Pons (tissue), 1 donor: Measurements from ENCODE around the gene NFIX.
A peak's percentile ranks its signal among the peaks of the same experiment; 100 is the strongest.

Experiments used
- DNase-seq: peaks from one replicate; pipeline ENCODE4 v3.0.0-alpha.2; 2016; ENCODE audit warnings: low spot score

Gene NFIX

DNA sequence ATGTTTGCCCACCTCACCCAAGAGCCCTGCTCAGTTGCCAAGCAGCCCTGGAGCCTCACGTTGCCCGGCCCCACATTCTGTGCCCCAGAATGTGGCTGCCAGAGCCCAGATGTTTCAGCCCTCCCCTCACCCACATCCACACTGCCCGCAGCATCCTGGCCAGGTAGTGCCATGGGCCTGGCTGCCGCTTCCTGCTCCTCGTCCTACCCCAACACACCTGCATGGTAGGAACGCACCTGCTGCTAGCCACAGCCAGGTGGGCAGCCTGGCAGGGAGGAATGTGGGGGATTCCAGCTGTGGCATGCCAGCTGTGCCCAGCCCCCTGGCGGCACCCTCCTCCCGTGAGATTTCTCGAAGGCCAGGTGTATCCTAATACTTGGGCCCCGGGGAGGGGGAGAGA, 7.5 kb upstream of the NFIX start:
- DNase-seq, result no peak

DNA sequence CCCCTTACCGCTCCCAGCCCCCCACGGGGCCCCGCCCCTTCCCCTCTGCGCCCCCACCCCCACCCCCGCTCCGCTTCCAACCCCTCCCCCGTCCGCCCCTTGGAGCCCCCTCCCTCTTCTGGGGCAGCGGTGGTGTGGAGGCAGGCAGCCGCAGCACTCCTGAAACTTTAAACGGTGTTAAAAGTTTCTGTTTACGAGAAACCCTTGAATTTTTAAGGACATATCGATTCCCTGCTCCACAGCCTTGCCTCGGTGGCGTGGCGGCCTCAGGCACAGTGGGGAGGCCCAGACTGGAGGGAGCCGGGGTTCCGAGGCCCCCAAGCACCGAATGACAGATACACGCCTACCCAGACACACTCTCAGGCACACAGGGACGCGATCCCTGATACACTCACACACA, 4.8 kb upstream of the NFIX start:
- no peak for DNase-seq

DNA sequence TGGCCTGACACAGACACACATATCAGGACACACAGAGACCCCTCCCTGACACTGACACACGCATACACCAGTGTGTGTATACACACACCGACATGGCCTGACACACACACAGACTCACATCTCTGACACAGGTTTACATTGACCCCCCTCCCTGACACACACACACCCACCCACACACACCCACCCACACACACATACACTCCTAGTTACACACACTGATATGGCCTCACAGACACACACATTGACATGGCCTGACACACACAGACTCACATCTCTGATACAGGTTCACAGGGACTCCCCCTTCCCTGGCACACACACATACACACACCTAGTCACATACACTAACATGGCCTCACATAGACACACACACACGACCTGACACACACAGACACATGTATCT, 4.4 kb upstream of the NFIX start:
- DNase-seq, result no peak

DNA sequence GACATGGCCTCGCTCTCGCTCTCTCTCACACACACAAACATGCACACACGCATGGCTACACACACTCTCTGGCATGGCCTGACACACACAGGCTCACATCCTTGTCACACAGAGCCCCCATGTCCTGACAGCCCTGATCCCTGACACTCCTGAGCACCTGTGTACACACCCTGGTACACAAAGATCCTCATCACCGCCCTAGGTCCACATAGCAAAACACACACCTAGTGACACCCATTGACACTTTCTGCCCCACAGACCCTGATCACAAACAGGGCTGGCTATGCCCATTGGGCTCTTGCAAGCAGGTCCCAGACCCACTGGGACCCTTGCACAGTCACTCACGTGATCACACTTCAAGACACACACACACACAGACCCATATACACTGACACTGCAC, 4.0 kb upstream of the NFIX start:
- no peak for DNase-seq

DNA sequence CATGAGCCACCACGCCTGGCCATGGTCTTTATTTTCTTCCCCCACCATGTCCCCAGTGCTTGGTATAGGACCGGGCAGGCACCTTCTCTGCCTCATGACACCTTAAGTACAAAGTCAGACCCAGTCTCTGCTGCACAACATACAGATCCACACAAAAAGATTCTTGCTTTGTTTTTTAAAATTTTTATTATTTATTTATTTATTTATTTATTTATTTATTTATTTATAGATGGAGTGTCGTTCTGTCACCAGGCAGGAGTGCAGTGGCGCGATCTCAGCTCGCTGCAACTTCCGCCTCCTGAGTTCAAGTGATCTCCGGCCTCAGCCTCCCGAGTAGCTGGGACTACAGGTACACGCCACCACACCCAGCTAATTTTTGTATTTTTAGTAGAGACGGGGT, 2.5 kb upstream of the NFIX start:
- DNase-seq, result no peak

DNA sequence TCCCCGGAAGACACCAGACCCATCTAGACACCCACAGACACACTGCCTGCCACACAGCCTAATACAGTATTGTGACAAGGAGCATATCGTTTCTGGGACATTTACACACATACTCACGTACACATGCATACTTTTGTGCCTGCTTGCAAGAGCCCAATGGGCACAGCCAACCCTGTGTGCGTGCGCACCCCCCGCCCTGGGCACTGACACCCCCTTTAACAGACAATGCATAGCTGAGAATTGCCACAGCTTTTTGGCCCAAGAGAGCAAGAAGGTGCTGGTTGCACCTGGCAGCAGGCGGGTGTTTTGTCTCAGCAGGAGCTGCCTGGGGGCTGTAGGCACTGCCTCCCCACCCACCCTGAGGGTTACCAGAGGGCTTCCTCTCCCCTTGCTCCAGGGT, 1.7 kb upstream of the NFIX start:
- DNase-seq, result no peak

DNA sequence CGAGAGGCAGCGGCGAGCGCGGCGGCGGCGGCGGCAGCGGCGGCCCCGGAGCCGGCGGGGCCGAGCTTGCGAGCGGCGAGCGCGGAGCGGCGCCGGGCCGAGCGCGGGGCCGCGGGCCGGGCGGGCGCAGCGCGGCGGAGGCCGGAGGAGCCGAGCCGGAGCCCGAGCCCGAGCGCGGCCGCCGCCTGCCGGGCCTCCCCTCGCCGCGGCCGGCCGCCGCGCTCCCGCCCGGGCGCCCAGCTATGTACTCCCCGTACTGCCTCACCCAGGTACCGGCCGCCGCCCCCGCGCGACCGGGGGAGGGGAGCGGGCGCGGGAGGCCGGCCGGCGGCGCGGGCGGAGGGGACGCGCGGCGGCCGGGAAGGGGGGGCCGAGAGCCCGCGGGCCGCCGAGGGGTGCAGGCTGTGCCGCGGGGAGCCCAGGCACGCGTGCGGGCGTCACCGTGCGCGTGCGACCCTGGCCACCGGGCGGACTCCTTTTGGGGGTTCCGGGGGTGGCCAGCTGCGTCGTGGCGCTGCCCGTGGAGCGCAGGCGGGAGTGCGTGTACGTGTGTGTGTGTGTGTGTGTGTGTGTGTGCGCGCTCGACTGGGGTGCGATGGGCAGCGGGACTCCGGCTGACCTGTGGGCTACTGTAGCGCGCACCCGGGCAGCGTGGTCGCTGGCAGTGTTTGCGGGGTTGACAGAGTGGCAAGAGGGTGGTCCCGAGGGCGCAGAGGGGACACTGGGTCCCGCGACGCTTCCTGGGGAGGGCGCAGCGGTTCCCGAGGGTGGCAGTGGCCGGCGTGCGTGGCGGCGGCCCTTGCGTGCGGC, 526 bp downstream of the NFIX start:
- DNase-seq, result no peak

DNA sequence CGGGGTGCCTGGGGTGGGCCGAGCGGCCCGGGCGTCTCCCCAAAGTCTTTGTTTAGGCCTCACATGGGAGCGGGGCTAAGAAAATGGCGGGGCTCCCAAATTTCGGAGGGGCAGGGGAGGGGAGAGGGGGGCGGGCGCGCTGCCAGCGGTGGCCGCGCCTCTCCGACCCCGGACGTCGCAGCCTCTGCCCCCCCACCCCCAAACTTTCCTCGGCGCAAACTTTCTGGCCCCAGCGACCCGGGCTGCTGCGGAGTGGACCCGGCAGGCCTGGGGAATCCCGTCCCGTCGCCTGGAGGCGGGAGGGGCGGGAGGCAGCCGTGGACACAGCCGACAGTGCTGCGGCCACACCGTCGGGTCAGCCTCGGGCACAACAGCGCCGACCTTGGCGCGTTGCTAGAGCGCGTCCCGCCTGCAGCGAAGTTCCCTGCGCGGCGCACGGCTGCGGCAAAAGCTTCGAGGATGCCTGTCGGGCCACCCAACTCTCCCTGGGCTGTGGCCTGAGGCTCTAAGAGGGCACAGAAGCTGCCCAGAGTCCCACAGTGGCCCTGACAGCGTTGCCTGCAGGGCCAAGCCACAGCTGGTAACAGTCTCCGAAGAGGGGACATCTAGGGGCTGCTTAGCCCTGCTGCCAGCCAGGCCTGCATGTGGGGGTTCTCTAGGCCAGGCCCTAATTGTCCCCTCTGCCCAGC, 1.3 kb downstream of the NFIX start:
- DNase-seq, result no peak

DNA sequence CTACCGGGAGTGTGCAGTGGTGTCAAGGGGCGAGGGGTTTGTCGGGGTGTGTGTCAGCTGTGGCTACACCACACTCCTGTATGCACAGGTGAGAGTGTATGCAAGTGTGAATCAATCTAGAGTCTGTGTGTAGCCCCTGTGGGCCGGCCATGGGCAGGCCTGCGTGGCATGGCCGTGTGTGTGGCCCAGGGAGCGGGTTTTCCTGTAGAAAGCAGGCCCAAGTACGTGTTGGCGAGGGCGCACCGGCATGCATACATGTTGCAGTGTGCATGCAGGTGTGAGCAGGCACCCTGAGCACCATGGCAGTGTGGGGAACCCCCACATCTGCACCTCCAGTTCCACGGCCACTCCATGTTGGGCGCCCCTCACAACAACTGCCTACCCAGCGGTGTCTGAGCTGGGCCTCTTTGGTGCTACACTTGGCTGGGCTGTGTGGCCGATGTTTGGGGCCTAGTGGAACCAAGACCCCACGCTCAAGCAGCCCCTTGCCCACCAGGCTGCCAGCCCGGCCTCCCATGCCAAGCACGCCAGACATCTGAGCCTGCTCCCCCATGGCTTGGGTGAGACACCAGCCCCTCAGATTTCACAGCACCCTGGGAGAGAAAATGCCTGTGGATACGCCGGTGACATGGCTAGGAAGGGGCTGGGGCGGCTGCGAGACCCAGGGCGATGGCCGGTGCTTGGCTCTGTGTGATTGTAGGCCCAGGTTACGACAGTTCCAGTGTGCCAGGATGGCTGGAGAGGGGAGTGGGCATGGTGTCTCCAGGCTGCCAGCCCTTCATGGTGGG, 2.1 kb downstream of the NFIX start:
- no peak for DNase-seq

DNA sequence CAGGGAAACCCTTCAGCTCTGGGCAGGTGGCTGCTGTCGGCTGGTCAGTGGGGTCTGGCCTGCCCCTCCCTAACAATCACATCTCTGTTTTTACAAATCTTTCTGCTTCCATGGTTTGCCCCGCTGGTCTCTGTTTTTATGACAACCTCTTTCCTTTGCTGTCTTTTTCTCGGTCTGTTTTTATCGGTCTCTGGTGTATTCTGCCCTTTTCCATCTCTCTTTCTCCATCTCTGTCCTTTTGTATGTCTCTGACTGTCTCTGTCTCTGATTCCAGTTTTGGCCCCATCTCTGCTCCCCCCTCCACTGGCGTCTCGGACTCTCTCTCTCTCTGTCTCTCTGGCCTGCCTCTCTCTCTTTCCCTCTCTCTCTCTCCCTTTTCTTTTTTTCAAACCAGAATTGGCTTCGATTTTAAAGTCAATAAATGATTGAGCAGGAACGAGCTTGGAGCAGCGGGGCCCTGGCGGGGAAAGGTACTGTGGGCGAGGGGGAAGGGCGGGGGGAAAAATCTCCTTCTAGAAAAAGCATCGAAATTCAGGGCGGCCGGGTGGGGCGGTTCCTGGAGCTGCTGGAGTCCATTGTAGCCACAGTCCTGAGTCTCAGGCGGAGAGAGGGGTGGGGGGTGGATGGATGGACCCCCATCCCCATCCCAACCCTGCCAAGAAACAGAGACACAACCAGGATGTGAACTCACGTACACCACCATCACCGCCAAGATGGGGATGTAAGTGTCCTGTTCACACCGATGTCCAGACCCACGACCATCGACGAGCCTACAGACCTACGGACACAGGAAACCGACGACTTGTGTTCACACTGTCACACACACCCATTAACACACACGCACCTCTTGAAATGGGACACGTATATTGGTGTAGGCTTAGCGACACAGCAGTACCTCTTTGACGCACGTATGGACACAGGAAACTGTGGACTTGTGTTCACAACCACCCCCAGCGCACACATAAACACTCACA, 3.0 kb downstream of the NFIX start:
- DNase-seq, result no peak

DNA sequence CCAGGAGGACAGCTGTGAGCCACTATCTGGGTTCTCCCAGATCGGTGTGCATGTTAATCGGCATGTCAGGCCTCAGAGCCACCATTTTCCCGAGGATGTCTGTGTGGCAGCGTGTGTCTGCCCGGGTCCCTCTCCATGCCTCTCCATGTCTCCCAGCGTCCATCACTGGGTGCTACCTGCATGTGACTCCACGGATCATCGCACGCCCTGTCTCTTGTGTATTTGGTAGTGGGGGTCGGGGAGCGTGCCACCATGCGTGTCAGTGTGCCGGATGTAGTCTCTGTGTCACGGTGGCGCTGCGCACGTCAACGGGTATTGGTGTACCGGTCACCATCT, 5.9 kb downstream of the NFIX start:
- DNase-seq, result no peak

DNA sequence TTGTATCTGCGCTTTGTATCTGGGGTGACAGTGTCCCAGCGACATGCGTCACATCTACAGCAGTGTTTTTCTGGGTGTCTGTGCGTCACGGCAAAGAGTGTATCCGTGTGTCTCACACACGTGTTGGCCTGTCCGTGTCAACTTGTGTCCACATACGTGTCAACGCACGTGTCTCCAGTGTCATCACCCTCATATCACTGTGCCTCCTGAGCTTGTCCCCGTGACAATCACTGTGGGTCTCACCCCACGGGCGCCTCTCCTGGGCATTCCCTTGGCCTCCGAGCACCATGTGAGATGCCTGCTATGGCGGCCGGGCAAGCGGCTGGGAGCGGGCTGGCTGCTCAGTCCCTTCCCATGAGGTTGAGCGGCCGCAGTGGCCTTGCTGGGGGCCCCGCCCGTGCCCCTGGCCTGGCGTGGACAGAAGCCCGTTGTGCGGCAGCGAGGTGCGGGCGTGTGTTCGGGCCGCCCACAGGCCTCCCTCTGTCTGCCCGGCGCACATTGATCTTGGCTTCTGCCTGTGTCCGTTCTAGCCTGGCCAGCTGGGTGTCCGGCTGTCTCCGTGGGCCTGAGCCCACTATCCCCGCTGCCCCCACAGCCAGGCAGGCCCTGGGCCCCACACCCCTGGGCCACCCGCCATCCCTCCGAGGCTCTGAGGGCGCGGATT, 6.4 kb downstream of the NFIX start:
- DNase-seq, result peak; percentile 75

DNA sequence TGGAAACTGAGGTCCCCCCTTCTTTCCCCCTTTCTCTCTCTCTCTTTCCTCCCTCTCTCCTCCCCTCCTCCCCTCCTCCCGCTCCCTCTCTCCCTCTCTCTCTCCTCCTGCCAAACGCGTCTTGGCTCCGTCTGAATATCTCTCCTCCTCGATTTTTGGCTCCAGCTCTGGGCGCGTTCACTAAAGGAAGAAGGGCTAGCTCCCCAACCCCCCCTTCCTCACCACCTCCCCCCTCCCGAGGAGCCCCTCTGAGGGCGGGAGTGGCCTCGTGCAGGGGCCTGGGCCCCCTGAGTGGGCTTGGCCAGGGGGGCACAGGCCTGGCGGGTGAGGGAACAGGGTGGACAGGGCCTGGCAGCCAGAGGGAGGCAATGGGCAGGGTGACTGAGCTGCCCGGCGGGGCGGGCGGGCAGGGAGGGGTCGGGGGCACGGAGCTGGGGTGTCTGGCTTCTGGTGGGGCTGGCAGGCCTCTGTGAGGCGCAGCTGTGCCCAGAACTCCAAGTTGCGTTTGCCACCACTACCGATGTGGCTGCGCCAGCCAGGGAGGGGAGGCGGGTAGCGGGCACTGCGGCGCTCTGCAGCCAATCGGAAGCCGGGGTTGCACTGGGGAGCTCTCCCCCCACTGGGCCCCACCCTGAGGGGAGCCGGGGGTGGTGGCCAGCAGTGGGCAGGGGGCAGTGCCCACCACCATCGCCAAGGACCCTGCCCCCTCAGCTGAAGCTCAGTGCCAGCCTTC, 7.1 kb downstream of the NFIX start:
- peak; percentile 94 for DNase-seq

DNA sequence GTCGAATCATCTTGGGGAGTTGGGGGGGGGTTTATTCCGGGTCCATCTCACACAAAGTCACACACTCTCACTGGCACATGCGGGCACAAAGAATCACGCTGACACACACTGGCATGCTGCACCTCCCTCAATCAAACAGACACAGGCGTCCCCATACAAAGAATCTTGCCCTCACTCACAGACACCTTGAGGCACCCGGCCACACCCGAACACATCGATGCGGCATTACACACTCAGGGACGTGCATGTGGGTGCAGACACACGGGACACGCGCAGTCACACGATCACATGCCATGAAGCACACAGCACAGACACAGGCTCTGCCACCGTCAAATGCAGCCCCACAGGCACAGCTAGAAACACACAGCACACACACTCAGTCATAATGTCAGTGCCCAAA, 7.8 kb downstream of the NFIX start:
- no peak for DNase-seq

DNA sequence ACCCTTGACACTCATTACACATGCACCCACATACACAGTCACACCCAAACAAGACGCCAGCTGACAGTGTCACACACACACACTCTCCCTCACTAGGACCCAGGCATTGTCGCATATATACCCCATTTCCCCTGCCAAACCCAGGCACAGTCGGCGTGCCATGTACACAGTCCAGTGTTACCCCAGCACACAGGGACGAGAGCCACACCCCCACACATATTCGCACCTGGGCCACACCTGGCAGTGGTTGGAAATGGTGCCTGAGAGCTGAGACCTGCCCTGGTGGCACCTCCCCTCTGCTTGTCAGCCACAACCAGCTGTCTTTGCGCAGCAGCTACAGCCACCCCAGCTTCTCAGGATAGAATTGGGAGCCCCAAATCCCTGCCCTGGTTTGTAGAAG, 9.0 kb downstream of the NFIX start:
- no peak for DNase-seq

DNA sequence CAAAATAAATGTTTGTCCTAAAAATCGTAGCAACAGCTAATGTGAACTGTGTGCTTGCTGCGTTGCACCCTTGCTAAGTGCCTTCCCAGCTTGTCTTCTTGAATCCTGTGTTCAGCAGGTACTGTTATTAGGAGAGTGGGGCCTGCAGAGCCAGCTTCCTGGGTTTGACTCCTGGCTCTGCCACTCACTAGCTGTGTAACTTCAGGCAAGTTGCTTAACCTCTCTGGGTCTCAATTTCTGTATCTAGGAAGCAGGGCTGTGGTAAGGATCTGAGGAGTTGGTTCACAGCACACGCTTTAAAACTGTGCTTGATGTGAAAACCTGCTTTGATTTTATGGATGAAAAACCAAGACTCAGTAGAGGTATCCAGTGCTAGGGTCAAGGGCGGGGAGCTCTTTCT, 10.0 kb downstream of the NFIX start:
- no peak for DNase-seq

DNA sequence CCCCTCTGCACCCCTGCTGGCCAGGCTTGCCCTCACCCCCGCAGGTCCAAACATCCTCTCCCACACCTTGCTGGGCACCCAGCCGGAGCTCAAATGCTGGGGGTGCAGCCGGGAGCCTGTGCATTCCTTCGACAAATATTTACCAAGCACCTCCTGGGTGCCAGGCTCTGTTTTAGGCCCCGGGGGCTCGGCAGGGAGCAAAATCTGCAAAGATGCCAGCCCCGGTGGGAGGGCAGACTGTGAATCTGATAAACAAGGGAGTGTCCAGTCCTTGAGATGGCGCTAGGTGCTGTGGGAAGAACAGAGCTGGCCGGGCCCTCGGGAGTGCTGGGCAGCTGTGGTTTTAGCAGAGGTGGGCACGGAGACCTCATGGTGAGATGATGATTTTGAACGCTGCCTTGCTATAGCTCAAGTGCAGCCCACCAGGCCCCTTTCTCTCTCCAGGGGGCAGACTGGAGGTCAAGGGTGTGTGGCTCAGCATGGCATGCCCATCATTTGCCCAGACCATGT, 10.6 kb downstream of the NFIX start:
- no peak for DNase-seq

DNA sequence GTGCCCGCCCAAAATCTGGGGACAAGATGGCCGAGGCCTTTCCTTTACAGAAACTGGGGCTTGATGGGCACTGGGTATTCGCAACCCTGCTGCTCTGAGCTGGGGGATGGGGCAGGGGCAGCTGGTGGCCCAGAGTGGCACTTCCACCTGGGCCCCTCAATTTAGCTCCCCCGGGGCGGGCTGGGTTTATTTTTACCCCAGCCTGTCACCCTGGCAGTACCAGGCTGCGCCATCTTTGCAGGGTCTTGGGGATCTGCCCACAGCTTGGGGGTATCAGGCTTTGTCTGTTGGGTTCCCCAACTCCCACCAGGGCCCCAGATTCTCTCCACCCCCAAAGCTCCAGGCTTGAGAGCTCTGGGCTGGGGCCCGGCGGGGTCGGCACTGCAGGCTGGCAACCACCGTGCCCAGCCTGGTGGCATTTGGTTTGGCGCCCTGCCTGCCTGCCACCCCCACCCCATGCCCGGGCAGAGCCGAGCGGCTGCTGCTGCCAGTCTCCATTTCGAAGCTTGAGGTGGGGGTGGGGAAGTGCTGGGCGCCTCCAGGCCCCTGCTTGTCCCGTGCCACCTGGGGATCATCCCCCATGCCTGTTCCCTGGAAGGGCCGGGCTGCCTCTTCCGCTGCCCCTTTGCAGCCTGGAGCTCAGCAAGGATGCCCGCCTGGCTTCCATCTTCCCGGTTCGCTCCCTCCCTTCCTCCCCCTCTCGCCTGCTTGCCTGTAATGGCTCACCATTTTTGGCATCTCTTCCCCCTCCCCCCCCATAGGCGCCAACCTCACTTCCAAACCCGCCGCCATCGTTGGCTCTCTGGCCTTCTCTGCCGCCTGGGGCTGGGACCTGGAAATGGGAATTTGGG, 11.4 kb downstream of the NFIX start:
- DNase-seq, result no peak

DNA sequence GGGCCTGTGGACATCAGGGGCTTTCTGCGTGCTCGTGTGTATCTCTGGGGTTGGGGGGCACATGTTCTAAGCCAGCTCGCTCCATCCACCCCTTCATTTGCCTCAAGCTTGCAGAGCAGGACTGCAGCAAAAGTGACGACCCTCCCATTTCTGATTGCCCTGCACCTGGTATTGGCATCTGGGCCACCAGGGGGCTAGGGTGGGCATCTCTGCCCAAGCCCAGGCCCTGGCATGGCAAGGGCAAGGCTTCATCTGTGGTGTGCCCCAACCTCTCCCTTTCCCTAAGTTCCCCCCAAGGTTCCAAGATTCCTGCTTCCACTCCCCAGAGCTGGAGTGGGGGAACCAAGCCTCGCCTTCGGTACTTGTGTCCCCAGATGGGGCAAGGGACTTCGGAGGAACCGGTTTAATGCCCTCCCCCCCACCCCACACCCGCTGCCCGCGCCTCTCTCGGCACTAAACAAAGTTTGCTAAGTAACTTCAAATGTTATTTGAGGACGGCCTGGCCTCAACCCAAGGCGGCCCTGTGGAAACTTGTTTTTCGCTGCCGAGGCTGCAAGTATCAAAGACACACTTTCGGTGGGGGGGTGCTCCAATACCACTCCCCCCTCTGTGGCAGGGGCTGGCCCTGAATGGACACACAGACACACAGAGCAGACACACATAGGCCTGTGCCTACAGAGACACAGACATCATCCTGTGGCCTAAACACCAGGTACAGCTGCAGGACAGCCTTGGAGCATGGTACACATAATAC, 12.2 kb downstream of the NFIX start:
- no peak for DNase-seq
